H1 (cell line): ENCODE measurements around the gene TEKT5. TPM values are rescaled to one million over a fixed set of nuclear protein-coding genes. Genes with fewer than 3 reads are reported as not detected.

ENCODE experiments used
- CBX8 ChIP-seq: fragments of 300-800, 300-1000 bp; sonication (generic); IDR thresholded peaks from 2 replicates; pipeline ENCODE4 v1.7.1; 2016; ENCODE audit warnings: low read depth, low read length, borderline replicate concordance
- HDAC2 ChIP-seq, 2 experiments: fragments of 300-600 bp in 1 of 2; sonication (generic) in 1 of 2; IDR thresholded peaks; 2 replicates each; pipeline ENCODE4 v1.6.1; 2011 to 2012; ENCODE audit warnings: low read depth in 2 of 2, low read length in 2 of 2, mild to moderate bottlenecking in 2 of 2, moderate library complexity in 2 of 2, borderline replicate concordance in 1 of 2, inconsistent platforms in 1 of 2
- JUND ChIP-seq: IDR thresholded peaks from 2 replicates; pipeline ENCODE4 v1.6.1; 2011; ENCODE audit warnings: mild to moderate bottlenecking, improper control_type of control experiment, low read length
- KDM4A ChIP-seq: IDR thresholded peaks from one replicate; pipeline ENCODE4 v1.7.1; 2012; ENCODE audit warnings: low read depth, mild to moderate bottlenecking, moderate library complexity, low read length, inconsistent platforms; ENCODE audit not compliant: severe bottlenecking
- KDM5A ChIP-seq: fragments of 200-600 bp; IDR thresholded peaks from 2 replicates; pipeline ENCODE4 v1.7.1; 2012; ENCODE audit warnings: mild to moderate bottlenecking, low read length, inconsistent platforms, mixed read lengths
- POLR2AphosphoS5 ChIP-seq: IDR thresholded peaks from 2 replicates; pipeline ENCODE4 v1.6.1; 2011; ENCODE audit warnings: low read depth, low read length
- POU5F1 ChIP-seq: IDR thresholded peaks from 2 replicates; pipeline ENCODE4 v1.6.1; 2011; ENCODE audit warnings: low read depth, mild to moderate bottlenecking, low read length, moderate library complexity
- RAD21 ChIP-seq, 2 experiments: IDR thresholded peaks in 1 of 2; conservative IDR thresholded peaks in 1 of 2; 2 replicates each; pipeline ENCODE4 v1.6.1; 2011; ENCODE audit warnings: low read depth in 2 of 2, low read length in 2 of 2, improper control_type of control experiment in 1 of 2, inconsistent platforms in 1 of 2, mild to moderate bottlenecking in 1 of 2, moderate library complexity in 1 of 2
- RFX5 ChIP-seq: IDR thresholded peaks from 2 replicates; pipeline ENCODE4 v1.6.1; 2011; ENCODE audit warnings: low read depth, low read length, improper control_type of control experiment, borderline replicate concordance
- SP4 ChIP-seq: IDR thresholded peaks from 2 replicates; pipeline ENCODE4 v1.6.1; 2012; ENCODE audit warnings: low read length, inconsistent platforms
- SRF ChIP-seq: IDR thresholded peaks from 2 replicates; pipeline ENCODE4 v1.6.1; 2011; ENCODE audit warnings: mild to moderate bottlenecking, low read depth, low read length, moderate library complexity
- polyA plus RNA-seq, 7 experiments: library from polyadenylated mRNA; depleted of rRNA in 3 of 7; stranded (reverse) in 5 of 7; unstranded in 2 of 7; fragments of >200 nt in 5 of 7; fragments of 200-250 nt in 2 of 7; gene quantifications; 1 replicate in 5 of 7; 2 replicates in 1 of 7; 4 replicates in 1 of 7; pipeline versions ENCODE4 v1.2.1 to v1.2.3, GENCODE V29; 2011 to 2013; ENCODE audit warnings: missing spikeins in 2 of 7, mixed read lengths in 2 of 7
- total RNA-seq: library from RNA; stranded (reverse); fragmentation: NEBNext Ultra II Directional; extraction: Animal tissue kit (Norgen Biotek cat#: 25700); gene quantifications from 2 replicates; pipeline ENCODE4 v1.2.1, GENCODE V29; 2021
- TF ChIP-seq, protein P1 (sequence below): IDR thresholded peaks from 2 replicates; pipeline ENCODE4 v1.6.1; 2012; ENCODE audit warnings: inconsistent platforms
- TF ChIP-seq, protein P2 (sequence below): IDR thresholded peaks from 2 replicates; pipeline ENCODE4 v1.6.1; 2012; ENCODE audit warnings: inconsistent platforms
- TF ChIP-seq, protein P3 (sequence below): IDR thresholded peaks from 2 replicates; pipeline ENCODE4 v1.6.1; 2012; ENCODE audit warnings: low read length, inconsistent platforms

The TEKT5 gene
- total and polyA plus RNA-seq, 2 of the 8 experiments (the other 6 are each of a cell fraction or from before 2014, with no cell fraction given): 0.95 TPM; not detected in 1

DNA sequence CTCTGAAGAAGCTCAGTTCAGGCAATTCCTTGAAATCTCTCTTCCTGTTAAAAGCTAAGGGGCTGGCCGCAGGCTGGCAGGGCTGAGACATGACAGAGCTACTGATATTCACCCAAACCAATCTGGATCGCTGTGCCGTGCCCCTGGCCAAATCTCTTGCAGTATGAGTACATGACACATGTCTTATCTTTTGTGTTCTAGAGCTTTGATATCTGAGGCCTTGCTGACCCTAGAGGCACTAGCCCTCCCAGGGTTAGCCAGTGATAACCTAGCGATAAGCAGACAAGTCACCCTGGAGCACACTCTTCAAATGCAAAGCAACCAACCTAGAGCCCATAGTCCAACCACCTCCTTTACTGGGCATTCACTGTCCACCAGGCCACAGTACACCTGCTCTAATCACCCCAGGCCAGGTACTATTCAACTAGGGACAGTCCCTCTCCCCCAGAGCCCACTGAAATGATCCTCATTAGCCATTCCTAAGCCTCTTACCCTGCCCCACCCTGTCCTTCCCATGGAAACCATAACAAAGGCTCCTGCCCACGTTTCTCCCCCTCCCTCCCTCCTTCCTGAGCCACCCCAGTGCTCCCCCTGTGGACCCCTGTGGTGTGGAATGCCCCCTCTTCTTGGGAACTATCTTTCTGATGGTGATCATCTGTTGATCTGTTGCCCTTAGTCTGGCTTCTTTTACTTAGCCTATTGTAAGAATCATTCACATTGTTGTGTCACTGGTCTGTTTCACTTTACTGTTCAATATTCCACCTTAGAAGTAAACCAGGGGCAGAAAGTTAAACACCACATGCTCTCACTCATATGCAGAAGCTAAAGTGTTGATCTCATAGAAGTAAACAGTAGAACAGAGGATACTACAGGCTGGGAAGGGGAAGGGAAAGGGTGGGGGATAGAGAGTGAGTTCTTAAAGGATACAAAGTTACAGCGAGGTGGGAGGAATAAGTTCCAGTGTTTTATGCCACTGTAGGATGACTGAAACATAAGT, 52.5 kb downstream of the TEKT5 start (continued):
- TF ChIP-seq, protein P1, sequence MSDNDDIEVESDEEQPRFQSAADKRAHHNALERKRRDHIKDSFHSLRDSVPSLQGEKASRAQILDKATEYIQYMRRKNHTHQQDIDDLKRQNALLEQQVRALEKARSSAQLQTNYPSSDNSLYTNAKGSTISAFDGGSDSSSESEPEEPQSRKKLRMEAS: 0 out of 2 replicates have a peak, but pooled peaks have one; percentile 16
- TF ChIP-seq, protein P2, sequence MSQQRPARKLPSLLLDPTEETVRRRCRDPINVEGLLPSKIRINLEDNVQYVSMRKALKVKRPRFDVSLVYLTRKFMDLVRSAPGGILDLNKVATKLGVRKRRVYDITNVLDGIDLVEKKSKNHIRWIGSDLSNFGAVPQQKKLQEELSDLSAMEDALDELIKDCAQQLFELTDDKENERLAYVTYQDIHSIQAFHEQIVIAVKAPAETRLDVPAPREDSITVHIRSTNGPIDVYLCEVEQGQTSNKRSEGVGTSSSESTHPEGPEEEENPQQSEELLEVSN: no peak
- TF ChIP-seq SP4 (no peak), POU5F1 (peak; percentile 34; the same call in 1 of the 2 replicates), KDM5A (no peak), CBX8 (no peak), RAD21 (IDR thresholded peaks at IDR 0.05 in 1 of 2, conservative IDR thresholded peaks at IDR 0.05 in 1 of 2; ENCODE audit: low read depth in 2 of 2, low read length in 2 of 2) (no peak), JUND (no peak), HDAC2 (IDR thresholded peaks at IDR 0.05; ENCODE audit: borderline replicate concordance in 1 of 2, low read depth in 2 of 2, low read length in 2 of 2) (0 out of 4 replicates have a peak, but pooled peaks of 1 of the 2 experiments have one; percentile 34), KDM4A (no peak), POLR2AphosphoS5 (peak; percentile 55; the same call in 1 of the 2 replicates), SRF (no peak), RFX5 (no peak)
- TF ChIP-seq, protein P3, sequence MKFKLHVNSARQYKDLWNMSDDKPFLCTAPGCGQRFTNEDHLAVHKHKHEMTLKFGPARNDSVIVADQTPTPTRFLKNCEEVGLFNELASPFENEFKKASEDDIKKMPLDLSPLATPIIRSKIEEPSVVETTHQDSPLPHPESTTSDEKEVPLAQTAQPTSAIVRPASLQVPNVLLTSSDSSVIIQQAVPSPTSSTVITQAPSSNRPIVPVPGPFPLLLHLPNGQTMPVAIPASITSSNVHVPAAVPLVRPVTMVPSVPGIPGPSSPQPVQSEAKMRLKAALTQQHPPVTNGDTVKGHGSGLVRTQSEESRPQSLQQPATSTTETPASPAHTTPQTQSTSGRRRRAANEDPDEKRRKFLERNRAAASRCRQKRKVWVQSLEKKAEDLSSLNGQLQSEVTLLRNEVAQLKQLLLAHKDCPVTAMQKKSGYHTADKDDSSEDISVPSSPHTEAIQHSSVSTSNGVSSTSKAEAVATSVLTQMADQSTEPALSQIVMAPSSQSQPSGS: no peak
